T-helper 9 cell (primary cell): ENCODE measurements around the gene LTA4H.
"Not testable (repeated sequence)": the region's sequence is repeated elsewhere in the genome, so short reads cannot be mapped to it uniquely, and the experiment has no call there.

Experiments used
- DNase-seq: peaks from one replicate; pipeline ENCODE4 v3.0.0-alpha.2; 2020

LTA4H gene

DNA sequence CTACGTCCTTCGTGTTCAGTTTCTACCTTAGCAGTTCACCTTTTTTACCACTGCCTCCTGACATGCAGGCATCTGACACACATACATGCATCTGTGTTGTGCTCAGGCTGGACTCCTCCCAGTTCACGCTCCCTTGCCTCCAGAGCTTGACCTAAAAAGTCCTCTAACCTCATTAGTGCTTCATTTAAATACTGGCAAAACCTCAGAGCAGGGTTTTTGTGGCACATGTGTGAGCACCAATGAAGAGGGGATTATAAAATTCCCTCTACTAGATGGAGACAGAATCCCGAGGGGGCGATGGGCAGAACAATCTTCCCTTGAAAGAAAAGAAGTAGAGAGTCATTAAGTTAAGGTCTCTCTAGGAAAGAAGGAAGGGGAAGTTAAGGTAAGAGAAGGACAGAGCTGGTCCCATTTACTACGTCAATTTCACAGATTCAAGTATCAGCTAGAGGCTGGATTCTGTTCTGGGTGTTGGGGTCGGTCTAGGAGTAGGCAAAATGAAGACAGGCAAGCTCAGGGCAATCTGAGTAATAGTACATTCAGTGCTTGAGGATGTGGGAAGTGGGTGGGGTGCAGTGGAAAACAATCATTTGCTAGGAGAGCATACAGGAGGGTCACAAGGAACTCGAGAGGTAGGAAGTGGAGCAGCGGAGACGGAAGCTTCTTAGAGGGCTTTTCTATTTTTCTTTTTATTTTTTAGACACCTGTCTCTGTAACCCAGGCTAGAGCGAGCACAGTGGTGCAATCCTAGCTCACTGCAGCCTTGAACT, 46.7 kb downstream of the LTA4H start:
- DNase-seq = no peak

DNA sequence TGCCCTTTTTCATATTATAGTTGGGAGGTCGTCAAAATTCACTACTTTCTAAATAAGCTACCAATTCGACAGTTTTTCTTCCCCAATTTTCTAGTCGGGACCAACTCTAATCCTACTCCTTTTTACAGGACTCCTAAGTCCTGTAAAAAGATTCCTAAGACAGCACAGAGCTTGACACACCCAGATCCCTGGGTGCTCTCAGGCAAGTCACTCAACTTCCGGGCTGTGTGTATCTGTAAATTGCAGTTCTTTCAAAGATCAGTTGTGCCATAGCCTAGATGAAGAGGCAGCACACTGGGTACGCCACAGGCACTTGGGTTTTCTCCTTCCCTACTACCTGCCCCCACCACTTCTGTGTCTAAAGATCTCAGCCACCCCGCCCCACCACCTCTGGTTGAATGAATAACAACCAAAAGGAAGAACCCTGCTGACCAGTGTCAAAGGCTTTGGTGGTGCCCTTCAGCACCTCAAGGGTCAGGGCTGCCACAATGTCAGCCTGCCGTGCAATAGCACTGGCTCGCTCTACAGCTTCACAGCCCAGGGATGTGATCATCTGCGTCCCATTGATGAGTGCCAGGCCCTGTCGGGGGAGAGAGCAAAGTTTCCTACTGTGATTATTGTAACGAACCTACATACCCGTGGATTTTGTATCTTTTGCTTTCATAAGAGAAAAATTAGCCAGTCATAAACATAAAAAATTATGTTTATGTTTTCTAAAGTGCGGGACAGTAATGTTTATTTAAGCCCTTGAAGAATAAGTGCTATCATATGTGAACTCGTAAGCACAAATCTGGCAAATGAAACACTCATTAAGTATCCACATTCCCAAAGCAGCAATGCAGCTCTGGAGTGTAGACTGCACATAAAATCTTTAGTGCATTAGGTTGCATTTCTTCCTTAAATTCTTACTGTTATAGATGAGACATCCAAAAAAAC, 48.5 kb downstream of the LTA4H start:
- DNase-seq = no peak

DNA sequence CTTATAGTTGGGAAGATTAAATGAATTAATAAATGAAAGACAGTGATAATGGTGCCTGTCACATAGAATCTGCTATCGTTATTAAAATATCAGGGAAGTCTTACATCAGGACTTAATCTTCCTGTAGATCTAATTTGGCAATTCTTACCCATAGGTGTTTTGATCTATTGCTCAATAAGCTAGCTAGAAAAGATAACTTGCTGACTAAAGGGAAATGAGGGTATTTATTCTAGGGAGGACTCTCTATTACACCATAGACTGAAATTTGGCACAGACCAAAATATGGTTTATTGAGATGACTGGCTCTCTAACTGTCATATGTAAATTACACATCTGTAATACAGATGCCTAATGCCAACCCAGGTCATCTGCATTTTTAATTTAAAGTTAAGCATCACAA, 50.7 kb downstream of the LTA4H start:
- DNase-seq = no peak

DNA sequence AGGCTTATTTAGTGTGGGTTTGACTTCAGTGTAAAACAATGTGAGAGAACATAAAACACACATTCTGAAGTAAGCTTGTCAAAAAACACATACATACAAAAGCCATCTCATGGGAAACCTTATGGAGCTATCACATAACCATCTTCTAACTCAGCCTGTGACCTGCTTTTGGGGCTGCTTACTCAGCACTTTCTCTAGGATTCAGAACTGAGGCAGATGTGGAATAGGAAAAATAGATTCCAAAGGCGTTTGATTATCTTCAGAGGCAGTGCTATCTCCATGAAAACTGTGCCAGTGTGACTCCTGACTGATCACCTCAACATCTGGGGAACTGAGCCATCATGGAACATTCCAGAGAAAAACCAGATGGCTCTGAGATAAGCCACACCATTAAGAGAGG, 52.8 kb downstream of the LTA4H start:
- no peak for DNase-seq

DNA sequence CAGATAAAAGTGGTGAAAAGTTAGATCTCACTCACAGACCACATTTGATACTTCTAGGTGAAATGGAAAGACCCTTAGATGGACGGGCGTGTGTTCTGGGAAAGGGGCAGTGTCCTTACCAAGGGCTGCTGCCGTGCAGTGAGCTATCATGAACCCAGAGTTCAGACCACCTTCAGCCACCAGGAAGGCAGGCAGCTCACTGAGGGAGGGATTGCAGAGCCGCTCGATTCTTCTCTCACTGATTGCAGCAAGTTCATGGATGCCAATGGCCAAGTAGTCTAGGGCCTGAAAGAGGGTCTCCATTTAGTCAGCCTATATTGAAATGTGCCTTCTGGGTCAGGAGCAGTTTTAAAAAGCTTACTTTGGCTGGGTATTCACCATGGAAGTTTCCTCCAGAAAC, 55.0 kb downstream of the LTA4H start:
- no peak for DNase-seq

DNA sequence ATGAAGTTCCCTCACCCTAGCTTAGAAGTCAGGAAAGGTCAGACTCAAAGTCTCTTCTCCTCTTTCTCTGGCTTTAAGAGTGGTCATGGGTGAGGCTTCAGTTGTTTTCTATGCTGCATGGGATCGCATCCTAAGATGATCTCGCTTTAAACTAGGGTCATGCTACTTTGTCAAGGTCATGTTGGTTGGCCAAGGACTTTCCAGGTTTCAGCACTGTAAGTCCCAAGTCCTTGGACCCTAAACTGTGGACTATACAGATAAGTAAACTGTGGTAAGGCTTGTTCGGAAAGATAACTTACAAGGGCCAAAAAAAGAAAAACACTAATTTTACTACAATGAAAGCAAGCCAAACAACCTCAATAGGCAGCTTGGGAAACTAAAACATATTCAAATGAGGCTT, 56.6 kb downstream of the LTA4H start:
- DNase-seq = no peak

DNA sequence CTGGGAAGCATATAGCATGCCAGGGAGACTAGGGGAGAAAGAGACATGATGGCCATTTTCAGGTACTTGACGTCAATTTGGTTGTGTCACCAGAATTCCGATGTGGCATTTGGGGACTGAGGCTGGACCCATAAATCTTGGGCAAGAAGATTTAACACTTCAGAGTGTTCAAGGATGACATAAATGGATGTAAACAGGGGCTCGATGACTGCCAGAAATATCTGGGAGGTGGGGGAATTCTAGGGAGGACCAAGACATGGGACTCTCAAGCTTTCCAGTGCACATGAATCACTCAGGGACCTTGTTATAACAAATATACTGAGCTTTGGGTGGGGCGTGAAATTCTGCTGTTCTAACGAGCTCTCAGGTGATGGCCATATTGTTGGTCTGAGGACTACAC, 57.0 kb downstream of the LTA4H start:
- DNase-seq = no peak

DNA sequence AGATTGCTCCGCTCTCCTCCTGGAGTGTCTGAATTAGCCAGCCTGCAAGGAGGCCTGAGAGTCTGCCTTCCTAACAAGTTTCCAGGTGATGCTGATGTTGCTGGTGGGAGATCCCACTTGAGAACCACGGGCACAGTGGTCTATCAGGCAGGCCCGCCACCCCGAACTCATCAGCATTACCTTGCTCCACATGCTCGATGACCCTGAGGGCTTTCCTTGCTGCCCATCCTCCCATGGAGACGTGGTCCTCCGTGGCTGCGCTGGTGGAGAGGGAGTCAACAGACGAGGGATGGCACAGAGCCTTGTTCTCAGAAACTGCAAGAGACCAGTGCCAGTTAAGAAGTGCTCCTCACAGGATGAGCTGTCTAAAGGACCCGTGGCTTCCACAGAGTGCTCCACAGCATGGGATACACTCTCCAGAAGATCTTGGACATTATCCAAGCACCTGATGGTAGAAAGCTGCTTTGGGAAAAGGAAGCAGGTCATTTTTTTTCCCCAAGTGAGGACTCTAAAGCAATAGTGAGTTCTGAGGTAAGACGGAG, 57.6 kb downstream of the LTA4H start:
- DNase-seq = no peak

DNA sequence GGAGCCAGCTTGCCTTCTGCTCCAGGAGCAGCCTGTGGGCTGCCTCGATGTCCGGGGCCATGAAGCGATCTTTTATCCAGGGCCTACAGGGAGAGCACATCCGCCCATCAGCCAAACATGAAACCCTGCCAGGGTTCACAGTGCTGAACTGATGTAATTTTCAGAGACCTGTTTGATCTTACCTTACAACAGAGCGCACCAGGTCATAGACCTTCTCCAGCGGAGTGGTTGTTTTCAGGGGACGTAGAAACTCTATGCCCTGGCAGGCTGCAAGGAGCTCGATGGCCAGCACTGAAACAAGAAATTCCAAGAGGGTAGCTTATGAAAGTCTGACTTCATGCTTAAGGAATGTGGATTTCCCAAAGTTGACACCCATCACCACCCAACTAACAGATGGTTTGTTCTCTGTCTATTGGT, 59.0 kb downstream of the LTA4H start:
- no peak for DNase-seq

DNA sequence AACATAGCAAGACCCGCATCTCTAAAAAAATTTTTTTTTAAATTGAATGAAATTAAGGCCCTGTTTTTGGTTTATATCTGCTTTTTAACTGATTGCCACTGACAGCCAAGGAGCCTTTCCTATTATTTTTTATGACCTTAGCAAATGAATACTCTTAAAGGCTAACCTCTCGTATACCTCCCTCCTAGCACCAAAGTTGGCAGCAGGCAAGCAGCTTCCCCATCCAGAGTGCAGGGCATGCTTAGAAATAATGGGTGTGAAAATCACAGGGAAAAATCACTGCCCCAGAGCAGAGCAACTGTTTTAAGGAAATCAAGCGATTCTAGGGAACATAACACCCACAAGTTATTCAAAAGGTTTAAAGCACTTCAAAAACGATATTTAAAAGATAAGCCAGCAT, 59.9 kb downstream of the LTA4H start:
- no peak for DNase-seq

DNA sequence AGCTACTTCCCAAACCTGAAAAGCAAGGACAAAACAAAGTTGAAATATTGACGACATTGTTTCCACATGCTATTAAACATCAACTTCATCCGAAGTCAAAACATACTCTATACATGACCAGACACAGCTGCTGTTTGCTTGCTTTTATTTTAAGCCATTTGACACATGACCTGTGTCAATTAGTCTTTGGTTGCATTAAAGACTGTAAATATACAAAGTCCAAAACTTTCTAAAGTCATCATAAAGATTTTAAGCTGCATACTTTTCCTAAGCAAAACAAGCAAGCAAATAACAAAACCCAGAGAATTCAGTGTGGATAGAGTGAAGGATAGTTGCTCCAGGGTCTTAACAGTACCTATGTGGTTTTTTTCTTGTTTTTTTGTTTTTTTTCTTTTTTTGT, 61.0 kb downstream of the LTA4H start:
- DNase-seq = no peak

DNA sequence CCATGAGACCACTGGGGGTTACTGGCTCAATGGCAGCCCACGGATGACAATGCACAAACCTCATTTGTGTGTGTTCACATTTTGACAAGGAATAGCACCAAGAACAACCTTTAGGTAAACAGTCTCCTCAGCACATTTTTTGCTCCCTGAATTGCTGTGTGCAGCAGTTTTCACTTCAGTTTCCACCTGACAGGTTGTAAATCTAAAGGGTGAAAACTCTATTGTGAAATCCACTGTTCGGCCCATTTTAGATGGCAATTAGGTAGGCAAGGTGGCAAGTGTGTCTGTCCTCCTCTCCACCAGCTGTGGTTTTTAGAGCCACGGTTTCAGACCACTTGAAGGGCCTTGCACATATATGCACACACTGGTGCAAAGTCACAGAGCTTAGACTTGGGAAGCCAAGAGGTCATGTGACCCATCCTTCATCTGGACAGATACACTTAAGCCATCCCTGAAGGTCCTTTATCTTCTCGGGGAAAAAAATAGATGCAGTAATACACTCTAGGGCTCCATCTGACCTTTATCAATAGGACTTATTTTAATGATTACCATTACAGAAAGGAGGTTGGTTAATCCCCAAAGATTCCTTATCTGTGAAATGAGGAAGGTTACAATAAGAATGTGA, 62.4 kb downstream of the LTA4H start:
- no peak for DNase-seq

DNA sequence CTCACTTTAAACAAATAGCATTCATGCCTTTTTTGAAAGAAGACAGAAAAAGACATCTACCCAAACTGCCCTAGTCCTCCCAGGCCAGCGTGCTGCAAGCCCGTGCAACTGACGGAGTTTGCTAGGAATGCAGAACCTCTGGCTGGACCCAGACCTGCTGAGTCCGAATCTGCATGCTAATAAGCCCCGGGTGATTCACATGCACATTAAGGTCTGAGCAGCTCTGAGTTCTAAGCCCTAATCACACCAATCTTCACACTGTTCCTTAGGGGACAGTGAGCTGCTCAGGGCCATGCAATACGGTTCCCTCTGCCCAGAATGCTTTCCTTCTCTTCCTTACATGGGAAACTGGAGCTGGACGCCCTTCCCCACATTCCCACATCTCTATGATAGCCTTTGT, 64.5 kb downstream of the LTA4H start:
- DNase-seq = no peak

DNA sequence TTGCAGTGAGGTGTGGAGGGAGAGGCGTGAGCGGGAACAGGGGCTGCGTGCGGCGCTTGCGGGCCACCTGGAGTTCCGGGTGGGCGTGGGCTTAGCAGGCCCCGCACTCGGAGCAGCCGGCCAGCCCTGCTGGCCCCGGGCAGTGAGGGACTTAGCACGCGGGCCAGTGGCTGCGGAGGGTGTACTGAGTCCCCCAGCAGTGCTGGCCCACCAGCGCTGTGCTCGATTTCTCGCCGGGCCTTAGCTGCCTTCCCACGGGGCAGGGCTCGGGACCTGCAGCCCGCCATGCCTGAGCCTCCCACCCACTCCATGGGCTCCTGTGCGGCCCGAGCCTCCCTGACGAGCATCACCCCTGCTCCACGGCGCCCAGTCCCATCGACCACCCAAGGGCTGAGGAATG, 66.3 kb downstream of the LTA4H start:
- DNase-seq = not testable (repeated sequence)

DNA sequence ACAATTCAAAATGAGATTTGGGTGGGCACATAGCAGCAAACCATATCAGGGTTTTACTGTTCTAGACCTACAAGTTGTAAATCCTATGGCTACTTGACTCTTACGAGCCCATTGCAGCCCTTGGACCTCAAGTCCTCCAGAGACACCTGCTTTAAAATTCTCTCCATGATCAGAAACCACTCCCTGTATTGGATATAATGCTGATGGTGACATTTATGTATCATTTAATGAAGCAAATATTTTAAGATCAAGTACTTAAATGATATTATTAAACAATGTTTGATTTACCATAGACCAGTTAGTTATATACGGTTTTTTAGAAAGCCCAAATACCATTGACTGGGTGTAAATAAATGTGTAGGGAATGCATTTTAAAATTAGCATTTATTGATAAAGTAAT, 68.1 kb downstream of the LTA4H start:
- DNase-seq = no peak

DNA sequence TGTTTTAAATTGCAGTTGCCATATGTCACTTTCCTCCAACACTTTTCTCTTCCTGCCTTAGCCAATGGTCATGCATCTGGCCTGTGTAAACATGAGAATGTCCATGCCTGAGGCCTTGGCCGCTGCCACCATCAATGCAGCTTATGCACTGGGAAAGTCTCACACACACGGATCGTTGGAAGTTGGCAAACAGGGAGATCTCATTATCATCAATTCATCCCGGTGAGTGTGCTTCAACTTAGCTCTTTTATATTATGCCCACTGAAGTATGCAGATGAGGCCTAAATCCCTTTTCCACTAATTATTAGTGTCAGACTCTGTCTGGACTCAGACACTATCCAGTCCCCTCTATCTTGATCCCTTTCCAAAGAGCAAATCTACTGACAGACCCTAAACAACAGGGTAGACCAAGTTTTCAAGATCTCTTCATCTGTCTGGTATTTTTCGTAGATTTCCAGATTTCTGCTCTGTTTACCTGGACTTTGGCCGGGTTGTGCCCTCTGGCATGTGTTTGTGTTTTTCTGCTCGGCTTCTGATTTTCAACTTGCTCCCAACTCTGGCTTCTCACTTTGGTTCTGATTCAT, 69.0 kb downstream of the LTA4H start:
- DNase-seq = no peak

DNA sequence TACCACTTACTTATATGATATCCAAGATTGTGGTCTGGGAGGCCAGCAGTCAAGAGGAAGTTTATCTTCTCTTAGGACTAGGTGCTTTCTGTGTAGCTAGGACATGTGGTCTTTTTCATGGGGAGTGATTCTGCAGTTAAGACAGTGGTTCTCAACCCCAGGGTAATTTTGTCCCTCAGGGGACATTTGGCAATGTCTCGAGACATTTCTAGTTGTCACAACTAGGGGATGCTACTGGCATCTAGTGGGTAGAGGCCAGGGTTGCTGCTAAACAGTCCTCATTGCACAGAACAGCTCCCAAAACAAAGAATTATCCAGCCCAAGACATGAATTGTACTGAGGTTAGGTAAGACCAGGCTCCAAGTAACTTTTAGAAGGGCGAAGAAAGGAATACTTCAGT, 72.3 kb downstream of the LTA4H start:
- no peak for DNase-seq

DNA sequence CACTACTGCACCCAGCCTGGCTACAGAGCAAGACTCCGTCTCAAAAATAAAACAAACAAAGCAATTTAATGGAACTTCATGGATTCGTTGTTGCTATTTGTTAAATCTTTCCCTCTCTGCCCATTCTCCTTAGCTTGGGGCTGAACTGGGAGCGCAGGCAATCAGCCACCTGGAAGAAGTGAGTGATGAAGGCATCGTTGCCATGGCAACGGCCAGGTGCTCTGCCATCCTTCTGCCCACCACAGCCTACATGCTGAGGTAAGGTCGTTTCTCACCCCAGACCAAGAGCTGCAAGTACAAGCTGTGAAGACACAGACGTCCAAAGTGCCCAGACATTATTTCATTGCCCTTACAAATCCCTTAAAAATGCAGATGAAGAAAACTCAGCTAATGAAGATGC, 73.2 kb downstream of the LTA4H start:
- DNase-seq = no peak

DNA sequence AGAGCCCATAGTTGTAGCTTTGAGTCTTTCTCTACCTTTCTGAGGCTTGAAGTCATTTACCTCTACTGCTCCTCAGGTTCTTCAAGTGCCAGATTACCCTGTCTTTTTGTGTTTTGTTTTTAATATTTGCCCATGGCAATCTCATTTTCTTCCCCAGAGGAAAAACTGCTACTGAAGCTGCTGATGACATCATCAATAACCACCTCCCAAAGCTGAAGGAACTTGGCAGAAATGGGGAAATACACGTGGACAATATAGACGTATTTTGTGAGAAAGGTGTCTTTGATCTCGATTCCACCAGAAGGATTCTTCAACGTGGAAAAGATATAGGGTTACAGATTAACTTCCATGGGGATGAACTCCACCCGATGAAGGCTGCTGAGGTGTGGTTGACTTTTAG, 75.1 kb downstream of the LTA4H start:
- no peak for DNase-seq

DNA sequence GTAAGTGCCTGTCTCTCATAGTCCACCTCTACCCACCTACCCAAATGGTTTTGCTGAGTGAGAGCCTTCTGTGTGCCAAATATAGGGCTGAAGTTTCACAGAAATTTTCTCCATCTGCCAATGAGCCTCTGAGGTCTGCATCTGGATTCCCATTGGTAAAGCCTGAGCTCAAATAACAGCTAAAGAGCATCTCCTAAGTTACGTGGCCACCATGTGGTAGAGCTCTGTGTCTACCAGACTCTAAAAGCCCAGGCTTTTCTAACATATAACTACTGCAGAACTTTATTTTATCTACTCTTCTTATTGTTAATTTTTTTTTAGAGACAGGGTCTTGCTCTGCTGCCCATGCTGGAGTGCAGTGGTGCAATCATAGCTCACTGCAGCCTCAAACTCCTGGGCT, 76.3 kb downstream of the LTA4H start:
- no peak for DNase-seq

DNA sequence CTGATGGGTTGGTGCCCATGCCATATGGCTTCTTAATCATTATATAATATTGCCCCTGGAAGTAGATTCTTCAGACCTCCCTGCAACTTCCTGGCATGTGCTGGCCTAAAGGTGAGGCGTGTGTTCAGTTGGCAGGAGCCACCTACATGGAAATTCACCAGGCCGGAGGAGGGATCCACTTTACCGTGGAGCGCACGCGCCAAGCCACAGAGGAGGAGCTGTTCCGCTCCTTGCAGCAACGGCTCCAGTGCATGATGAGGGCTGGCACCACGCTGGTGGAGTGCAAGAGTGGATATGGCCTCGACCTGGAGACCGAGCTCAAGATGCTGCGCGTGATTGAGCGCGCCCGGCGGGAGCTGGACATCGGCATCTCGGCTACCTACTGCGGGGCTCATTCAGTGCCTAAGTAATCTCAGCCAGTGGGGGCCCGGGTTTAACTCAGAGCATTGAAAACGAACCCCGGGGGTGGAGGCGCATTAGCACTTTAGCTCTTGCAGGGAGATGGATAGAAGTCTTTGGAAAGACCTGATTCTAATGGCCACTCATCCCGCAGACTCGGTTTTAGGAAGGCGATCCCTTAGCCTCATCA, 78.7 kb downstream of the LTA4H start:
- DNase-seq = no peak

DNA sequence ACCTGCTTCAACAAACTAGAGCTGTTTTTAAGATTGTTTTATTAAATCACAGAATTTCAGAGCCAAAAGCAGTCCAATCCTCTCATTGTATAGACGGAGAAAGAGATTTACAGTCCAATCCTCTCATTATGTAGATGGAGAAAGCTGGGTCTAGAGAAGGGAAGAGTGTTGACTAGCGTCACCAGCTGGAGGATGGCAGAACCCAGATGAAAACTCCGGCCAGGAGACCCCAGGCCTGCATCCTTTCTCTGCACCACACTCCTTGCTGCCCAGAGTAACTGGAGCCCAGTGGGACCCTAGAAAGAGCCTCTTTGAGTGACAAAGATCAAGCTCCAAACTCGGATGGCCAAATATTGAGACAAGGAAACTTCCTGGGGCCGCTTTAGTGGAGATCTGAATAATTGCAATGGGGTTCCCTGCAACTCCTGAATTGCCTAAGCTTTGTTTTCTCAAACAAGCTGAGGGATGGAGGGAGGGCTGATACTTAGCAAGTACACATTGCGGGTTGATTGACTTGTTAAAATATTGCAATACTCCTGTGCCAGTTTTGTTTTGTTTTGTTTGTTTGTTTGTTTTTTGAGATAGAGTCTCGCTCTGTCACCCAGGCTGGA, 79.7 kb downstream of the LTA4H start:
- DNase-seq = no peak
